Hippocampal formation (tissue), 2 donors: ENCODE data around the gene SH3RF3.

Experiments
- DNase-seq, 2 donors: peaks; one replicate each; lab custom pipeline; 2025; lab: John Stamatoyannopoulos, UW

Gene SH3RF3

DNA sequence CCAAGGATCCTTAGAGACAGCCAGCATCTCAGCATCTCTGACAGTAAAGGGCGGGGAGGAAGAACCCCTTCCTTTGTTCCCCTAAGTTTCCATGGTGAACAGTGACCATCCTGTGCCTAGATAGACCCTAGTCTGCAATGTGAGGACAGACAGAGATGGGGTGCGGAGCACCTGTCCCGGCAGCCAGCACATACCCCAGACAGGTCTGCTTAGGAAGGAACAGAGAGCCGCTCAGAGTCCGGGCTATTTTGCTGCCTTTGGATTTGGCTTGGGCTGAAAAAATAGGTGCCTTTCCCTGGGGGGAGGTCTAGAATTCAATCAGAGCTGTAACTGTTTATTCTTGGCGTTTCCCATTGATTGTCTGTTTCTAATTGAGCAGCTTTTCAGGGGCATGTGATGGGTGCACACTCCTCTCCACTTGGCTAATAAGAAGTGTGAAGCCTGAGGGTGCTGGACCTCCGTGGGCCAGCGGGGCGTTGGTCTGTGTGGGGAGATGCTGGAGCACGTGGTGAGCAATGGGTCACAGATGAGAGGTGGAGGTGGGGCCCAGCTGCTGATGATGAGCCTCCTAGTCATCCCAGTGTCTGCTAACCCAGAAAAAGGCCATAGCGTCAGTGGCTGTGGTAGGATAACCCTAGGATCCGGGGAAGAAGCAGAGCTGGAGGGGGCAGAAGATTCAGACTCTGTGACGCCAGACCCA lies 247.9 kb downstream of the SH3RF3 start:
- no peak for DNase-seq

DNA sequence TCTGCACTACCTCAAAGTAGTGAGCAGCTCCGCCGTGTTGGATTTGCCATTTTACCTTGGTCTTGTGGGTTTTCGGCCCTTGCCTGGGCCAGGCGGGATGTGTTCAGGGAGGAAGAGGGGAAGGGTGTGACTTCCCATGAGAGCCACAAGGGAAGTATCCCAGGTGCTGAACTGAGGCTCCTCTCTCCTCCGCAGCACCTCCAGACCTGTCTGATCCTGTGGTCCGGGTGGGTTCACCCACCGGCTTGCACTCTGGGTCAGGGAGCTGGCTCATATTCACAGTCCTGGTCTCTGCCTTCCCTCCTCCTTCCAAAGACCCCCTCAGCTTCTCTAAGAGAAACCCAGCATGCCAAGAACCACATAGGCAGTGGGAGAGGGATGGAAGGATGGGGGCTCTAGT lies 249.0 kb downstream of the SH3RF3 start:
- no peak for DNase-seq

- no peak for DNase-seq
Measured at GRCh38 chr2:109378682-109379081, 249.7 kb downstream of the SH3RF3 start.

DNA sequence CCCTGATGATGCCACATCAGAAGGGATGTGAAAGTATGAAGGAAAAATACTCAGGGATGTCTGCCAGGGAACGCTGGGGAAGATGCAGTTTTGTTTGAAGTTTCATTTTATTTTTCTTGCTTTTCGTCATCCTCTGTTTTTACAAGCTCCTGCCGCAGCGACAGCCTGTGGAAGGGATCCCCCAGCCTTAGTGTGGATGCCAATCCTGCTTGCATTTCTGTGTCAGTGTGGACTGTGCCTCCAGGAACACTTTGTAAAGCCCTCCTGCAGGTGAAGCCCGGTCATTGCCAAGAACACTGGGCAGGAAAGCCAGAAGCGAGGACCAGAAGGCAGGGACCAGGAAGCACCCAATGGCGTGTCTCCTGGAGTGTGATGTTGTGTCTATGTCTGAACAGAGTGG lies 250.5 kb downstream of the SH3RF3 start:
- no peak for DNase-seq

- no peak for DNase-seq
Measured at GRCh38 chr2:109380502-109381326, 251.7 kb downstream of the SH3RF3 start.

GRCh38 chr2:109381327-109381820 lies 252.4 kb downstream of the SH3RF3 start:
- no peak for DNase-seq

DNA sequence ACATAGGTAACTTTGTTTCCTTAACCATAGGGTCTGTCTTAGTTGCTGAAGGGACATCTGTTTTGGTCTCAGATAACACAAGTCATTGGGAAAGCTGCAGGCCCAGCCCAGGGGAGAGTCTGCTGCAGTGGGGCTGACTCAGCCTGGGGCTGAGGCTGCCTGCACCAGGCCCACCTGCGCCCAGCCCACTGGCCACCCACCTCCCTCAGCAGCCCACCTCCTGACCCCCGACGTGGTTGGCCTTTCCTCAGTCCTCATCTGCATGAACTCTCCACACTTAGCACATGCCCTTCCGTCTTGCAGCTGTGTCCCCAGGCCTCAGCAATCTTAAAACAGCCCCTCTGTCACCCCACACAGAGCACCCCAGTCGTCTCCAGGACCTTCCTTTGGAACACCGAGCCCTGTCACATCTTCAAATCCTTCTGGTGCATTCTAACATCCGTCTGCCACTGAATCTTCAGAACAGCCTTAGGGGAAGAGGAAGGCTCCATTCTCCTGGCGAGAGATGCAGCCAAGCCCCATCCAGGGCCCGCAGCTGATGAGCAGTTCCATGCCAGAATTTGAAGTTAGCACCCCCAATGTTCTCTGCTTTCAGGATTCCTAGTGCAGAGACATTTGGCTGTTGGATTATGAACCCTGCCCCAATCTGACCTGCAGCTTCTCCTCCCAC lies 253.4 kb downstream of the SH3RF3 start:
- no peak for DNase-seq

- peak in 1 of 2 donors; percentile 21 for DNase-seq
Measured at GRCh38 chr2:109382951-109383350, 253.9 kb downstream of the SH3RF3 start.

- DNase-seq: no peak
Measured at GRCh38 chr2:109383505-109384307, 254.7 kb downstream of the SH3RF3 start.

GRCh38 chr2:109384308-109385271 lies 255.6 kb downstream of the SH3RF3 start:
- DNase-seq: no peak

DNA sequence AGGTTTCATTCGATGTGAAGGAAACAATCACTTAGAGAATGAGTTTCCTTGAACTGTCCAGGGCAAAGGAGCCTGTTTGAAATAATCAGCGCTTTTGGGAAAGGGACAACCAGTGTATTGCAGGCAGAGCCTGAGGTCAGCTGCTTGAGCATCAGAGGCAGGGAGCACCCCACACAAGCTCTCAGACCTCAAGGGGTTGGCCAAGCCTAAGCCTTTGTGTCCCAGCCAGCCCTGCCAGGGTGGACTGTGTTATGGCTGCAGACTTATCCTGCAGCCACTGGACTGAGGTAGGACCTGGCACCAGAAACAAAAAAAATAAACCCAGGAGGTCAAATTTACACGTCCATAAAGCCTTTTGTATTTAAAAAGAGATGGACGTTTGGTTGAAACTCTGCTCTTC lies 256.5 kb downstream of the SH3RF3 start:
- DNase-seq: no peak

GRCh38 chr2:109386004-109386695 lies 257.1 kb downstream of the SH3RF3 start:
- no peak for DNase-seq

DNA sequence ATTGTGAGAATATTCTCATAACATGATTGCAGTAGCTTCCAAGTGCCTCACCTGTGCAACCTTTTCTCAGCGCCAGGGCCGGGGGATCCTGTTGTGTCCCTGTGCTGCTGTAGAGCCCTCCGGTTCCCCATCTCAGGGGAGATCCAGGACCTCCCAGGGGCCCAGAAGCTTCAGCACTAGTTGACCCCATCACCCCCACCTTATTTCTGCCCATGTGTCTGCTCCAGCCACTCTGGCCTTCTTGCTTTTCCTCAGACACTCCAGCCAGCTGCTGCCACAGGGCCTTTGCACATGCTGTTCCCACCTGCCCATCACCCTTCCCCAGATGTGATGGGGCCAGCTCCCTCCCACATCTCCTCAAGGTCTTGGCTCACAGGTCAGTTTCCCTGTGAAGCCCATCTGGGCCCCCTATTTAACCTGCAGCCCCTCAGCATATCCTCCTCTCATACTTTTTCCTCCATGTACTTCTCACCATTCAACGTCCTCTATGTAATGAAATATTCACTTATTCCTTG lies 258.3 kb downstream of the SH3RF3 start:
- no peak for DNase-seq

GRCh38 chr2:109387778-109388469 lies 258.9 kb downstream of the SH3RF3 start:
- DNase-seq: no peak

DNA sequence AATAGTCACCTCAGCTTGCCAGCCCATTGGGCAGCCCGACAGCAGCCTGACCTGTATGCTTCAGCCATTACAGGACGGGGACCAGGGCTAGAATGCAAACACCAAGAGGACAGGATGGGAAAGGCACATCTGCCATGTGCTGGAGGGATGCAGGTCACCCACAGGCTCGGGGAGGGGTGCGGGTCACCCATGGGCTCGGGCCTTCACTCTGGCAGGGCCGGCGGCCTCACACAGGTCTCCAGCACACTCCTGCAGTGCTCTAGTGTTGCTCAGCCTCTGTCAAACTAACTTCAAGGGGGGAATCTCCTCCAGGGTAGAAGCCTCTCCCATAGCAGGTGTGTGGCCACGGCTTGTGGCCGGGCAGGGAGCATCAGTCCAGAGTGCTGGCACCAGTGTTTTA lies 262.2 kb downstream of the SH3RF3 start:
- no peak for DNase-seq

GRCh38 chr2:109392140-109392539 lies 263.1 kb downstream of the SH3RF3 start:
- DNase-seq: no peak

GRCh38 chr2:109392816-109393661 lies 264.0 kb downstream of the SH3RF3 start:
- DNase-seq: peak; percentile 14 to 43

DNA sequence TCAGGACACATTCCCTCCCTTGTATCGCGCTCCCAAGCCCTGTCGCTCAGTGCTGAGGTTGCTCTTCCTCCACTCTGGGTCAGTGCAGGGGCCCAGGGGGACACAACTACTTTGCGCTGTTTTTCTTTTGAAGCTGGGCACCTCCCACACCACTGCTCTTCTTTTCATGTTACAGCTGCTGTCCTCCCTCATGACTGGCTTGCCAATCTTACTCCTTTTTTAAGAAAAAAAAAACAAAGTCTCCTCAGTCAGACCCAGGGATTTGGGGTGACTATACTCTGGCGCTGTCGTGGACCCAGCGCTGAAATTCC lies 264.6 kb downstream of the SH3RF3 start:
- DNase-seq: no peak
